Activated CD4-positive, alpha-beta T cell treated with anti-CD3 and anti-CD28 coated beads, Interleukin-2, amount 10 ng/mL, durations not matched to agents 7 days and 5 days (primary cell): ENCODE results near the gene OVCH1. TPM values are rescaled to one million over a fixed set of nuclear protein-coding genes. Genes with fewer than 3 reads are reported as not detected.

Experiments used
- CTCF ChIA-PET: fragments of 350-600 bp; sonication (Branson Sonifier 250); formaldehyde crosslinking; loops from one replicate; lab custom pipeline; 2021; ENCODE audit warnings: antibody characterized with exemption; lab: Charles Lee
- POLR2A ChIA-PET: fragments of 350-600 bp; sonication (Branson Sonifier 250); formaldehyde crosslinking; loops from one replicate; lab custom pipeline; 2021; ENCODE audit warnings: antibody characterized with exemption; lab: Charles Lee
- DNase-seq: peaks from one replicate; pipeline ENCODE4 v3.0.0-alpha.2; 2020
- H3K27ac Mint-ChIP-seq: one replicate; pipeline ENCODE4 v1.8.0; 2021; ENCODE audit warnings: mild to moderate bottlenecking, moderate library complexity, mixed read lengths
- H3K27me3 Mint-ChIP-seq: one replicate; pipeline ENCODE4 v1.8.0; 2021; ENCODE audit warnings: mixed read lengths
- H3K36me3 Mint-ChIP-seq: one replicate; pipeline ENCODE4 v1.8.0; 2021; ENCODE audit warnings: low read depth, mixed read lengths
- H3K4me1 Mint-ChIP-seq: one replicate; pipeline ENCODE4 v1.8.0; 2021; ENCODE audit warnings: mixed read lengths
- H3K4me3 Mint-ChIP-seq: one replicate; pipeline ENCODE4 v1.8.0; 2021; ENCODE audit warnings: mild to moderate bottlenecking, moderate library complexity, mixed read lengths
- H3K9me3 Mint-ChIP-seq: one replicate; pipeline ENCODE4 v1.8.0; 2021; ENCODE audit warnings: mixed read lengths
- total RNA-seq, 2 experiments: library from RNA; stranded (reverse); gene quantifications; one replicate each; pipeline ENCODE4 v1.2.3, GENCODE V29; 2021

OVCH1 gene, protein sequence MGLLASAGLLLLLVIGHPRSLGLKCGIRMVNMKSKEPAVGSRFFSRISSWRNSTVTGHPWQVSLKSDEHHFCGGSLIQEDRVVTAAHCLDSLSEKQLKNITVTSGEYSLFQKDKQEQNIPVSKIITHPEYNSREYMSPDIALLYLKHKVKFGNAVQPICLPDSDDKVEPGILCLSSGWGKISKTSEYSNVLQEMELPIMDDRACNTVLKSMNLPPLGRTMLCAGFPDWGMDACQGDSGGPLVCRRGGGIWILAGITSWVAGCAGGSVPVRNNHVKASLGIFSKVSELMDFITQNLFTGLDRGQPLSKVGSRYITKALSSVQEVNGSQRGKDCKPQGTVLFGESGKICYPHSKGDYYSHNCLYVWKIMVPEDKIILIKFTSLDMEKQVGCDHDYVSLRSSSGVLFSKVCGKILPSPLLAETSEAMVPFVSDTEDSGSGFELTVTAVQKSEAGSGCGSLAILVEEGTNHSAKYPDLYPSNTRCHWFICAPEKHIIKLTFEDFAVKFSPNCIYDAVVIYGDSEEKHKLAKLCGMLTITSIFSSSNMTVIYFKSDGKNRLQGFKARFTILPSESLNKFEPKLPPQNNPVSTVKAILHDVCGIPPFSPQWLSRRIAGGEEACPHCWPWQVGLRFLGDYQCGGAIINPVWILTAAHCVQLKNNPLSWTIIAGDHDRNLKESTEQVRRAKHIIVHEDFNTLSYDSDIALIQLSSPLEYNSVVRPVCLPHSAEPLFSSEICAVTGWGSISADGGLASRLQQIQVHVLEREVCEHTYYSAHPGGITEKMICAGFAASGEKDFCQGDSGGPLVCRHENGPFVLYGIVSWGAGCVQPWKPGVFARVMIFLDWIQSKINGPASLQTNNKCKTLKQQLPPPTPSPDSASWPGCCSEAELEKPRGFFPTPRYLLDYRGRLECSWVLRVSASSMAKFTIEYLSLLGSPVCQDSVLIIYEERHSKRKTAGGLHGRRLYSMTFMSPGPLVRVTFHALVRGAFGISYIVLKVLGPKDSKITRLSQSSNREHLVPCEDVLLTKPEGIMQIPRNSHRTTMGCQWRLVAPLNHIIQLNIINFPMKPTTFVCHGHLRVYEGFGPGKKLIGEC
- total RNA-seq = not detected

DNA sequence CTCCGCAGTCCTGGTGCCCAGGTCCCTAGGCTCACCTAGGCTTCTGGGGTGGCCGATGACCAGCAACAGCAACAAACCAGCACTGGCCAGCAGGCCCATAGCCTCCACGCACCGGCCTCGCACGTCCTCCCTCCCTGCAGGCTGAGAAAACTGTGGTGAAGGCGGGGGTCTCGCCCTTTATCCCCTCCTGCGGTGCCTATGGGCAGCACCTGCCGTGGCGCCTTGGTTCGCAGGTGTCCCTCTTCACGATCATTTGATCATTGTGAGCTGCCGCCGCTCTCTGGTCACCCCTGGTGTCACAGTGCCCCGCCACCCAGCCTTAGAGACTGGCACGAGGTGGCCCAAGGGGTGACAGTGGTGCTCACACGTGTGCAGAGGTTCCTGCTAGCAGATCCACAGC lies at the start of gene OVCH1:
Gene OVCH1, minus strand, starts transcription at position 99 of the 400 bp plus-strand sequence. Its CDS starts 0 bp downstream, at position 99.
- no peak within 1 kb of the TSS for H3K4me3 Mint-ChIP-seq
- no peaks in the 10 kb centered on the region for H3K36me3 Mint-ChIP-seq
- no peak within 1 kb of the TSS for H3K27ac Mint-ChIP-seq
- peaks cover 7% of the 10 kb centered on the region for H3K27me3 Mint-ChIP-seq
- CTCF ChIA-PET = no interaction called here
- H3K9me3 Mint-ChIP-seq = no peaks in the 10 kb centered on the region
- H3K4me1 Mint-ChIP-seq = no peaks in the 10 kb centered on the region
- POLR2A ChIA-PET = no interaction called here
- no peak for DNase-seq

DNA sequence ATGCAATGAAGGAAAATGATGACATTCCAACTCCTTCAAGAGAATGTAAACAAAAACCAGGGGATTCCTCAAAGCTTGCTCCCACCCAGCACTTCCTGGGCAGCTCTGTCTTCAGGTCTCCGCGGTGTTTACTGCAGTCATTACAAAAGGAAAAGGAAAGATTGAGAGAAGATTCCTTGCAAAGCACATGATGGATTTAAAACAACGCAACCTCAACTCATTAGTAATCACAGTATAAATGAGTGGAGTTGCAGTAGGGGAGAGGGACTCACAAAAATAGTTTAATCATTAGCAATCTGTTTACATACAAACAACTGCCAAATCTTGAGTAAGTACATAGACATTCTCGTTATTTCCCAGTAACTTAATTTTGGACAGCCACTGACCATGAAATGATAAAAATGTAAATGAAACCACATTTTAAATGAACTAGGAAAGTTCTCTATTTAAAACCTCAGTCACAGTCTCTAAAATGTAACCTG lies 49.7 kb upstream of the OVCH1 start:
- DNase-seq = no peak
- Mint-ChIP-seq H3K9me3 (no peaks in the 10 kb centered on the region), H3K27me3 (peaks cover 4% of the 10 kb centered on the region), H3K4me1 (no peaks in the 10 kb centered on the region), H3K4me3 (no peak overlapping the region), H3K27ac (no peak overlapping the region), H3K36me3 (no peaks in the 10 kb centered on the region)
- CTCF ChIA-PET = no interaction called here
- POLR2A ChIA-PET = no interaction called here

DNA sequence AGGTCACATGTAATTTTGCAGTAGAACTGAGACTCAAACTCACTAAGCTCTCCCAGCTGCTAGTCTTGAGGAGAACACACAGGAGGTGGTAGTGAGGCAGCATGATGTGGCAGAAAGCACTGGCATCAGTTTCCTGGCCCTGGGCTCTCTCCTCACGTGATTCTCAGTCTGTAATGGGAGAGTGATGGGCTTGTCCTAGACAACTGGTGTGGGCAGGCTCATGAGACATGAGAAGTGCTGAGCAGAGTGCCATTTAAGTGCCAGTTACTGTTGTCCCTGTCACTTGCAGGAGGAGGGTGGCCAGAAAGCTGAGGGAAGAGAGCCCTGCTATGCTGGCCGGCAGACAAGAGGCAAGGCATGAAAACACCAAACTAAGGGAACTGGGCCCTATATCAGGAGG lies 48.5 kb upstream of the OVCH1 start:
- Mint-ChIP-seq H3K4me1 (no peaks in the 10 kb centered on the region), H3K27me3 (peaks cover 4% of the 10 kb centered on the region), H3K36me3 (no peaks in the 10 kb centered on the region), H3K27ac (no peak overlapping the region), H3K4me3 (no peak overlapping the region), H3K9me3 (no peaks in the 10 kb centered on the region)
- ChIA-PET POLR2A (no interaction called here), CTCF (no interaction called here)
- no peak for DNase-seq

DNA sequence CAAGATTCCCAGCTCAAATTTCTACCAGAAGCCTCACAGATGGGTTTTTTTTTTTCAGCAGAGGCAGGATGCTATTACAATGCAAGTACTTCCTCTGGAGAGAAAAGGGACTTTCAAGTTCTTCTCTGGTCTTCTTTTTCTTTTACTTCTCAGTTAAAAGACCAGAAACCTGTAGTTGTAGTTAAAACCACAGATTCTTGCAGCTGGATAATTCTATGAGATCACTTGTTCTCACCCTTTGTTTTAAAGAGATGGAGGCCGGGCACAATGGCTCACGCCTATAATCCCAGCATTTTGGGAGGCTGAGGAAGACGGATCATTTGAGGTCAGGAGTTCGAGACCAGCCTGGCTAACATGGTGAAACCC lies 47.6 kb upstream of the OVCH1 start:
- DNase-seq = no peak
- no peaks in the 10 kb centered on the region for H3K4me1 Mint-ChIP-seq
- H3K36me3 Mint-ChIP-seq = no peaks in the 10 kb centered on the region
- POLR2A ChIA-PET = no interaction called here
- CTCF ChIA-PET = no interaction called here
- H3K4me3 Mint-ChIP-seq = no peak overlapping the region
- H3K9me3 Mint-ChIP-seq = no peaks in the 10 kb centered on the region
- H3K27ac Mint-ChIP-seq = no peak overlapping the region
- H3K27me3 Mint-ChIP-seq = peaks cover 4% of the 10 kb centered on the region

DNA sequence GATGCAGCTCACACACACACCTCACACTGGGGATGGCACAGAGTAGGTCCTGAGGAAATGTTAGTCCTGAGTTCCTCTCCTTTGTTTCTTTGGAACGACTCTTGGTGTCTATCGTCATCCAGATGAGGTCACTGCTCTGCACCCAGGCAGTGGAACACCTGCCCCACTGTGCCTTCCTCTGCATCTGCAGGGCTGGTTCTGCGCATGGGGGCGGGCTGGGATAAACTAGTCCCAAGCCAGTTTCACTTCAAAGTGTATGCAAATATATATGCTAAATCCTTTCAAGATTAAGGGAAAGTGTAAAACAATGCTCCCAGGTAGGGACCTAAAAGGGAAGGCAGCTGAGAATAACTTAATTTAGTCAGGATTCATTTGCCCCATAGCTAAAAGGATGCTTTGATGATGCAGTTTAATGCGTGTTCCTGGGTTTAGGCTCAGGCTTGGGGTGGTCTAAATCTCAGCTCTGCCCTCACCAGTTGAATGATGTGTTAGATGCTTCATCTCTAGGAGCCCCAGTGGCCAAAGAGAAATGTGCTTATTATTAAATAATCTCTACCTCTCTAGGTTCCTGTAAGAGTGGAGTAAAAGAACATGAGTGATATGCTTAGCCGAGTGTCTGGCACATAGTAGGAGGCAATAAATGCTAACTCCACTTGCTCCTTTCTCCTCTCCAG lies 47.1 kb upstream of the OVCH1 start:
- H3K27me3 Mint-ChIP-seq = peaks cover 4% of the 10 kb centered on the region
- CTCF ChIA-PET = no interaction called here

DNA sequence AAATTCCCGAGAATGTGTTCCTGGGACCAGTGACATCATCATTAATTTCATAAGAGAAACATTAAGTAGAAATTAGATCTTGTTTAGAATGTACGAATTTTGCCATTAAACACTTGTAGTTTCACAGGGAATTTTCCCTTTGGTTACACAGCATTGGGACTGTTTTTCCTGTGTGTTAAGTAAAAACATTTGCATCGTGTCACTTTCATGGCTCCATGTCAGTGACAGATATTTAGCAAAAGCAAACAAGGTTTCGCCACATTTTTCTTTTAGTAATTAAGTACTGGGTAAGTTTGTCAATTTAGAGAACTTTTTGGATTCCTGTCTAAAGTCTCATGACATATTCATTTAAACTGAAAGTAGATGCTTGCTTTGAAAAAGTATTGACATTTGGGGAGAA lies 45.5 kb upstream of the OVCH1 start:
- peaks cover 4% of the 10 kb centered on the region for H3K27me3 Mint-ChIP-seq
- ChIA-PET CTCF (no interaction called here), POLR2A (no interaction called here)
- H3K4me3 Mint-ChIP-seq = no peak overlapping the region
- no peak for DNase-seq
- no peaks in the 10 kb centered on the region for H3K9me3 Mint-ChIP-seq
- no peaks in the 10 kb centered on the region for H3K36me3 Mint-ChIP-seq
- H3K27ac Mint-ChIP-seq = no peak overlapping the region
- no peaks in the 10 kb centered on the region for H3K4me1 Mint-ChIP-seq

More for the DNA sequence above, 47.1 kb upstream of the OVCH1 start:
- Mint-ChIP-seq H3K36me3 (no peaks in the 10 kb centered on the region), H3K4me1 (no peaks in the 10 kb centered on the region), H3K27ac (no peak overlapping the region), H3K9me3 (no peaks in the 10 kb centered on the region), H3K4me3 (no peak overlapping the region)
- no peak for DNase-seq
- POLR2A ChIA-PET = no interaction called here

DNA sequence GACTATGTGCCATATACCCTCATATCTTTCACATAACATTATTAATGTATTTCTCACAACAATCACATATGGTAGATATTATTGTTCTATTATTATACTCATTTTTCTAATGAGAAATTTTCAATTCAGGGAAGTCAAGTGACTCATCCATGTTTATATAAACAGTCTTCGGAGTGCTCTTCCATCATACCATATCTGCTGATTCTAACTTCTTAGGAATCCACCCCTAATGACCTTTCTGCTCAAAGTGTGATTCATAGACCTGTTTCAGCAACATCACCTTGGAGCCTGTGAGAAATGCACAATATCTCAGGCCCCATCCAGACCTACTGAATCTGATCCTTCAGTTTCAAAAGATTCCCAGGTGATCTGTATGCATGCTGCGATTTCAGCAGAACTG lies 39.8 kb upstream of the OVCH1 start:
- ChIA-PET POLR2A (no interaction called here), CTCF (no interaction called here)
- no peak for DNase-seq
- no peaks in the 10 kb centered on the region for H3K4me1 Mint-ChIP-seq
- no peak overlapping the region for H3K4me3 Mint-ChIP-seq
- no peaks in the 10 kb centered on the region for H3K36me3 Mint-ChIP-seq
- H3K27me3 Mint-ChIP-seq = peaks cover 18% of the 10 kb centered on the region
- H3K27ac Mint-ChIP-seq = no peak overlapping the region
- H3K9me3 Mint-ChIP-seq = no peaks in the 10 kb centered on the region

DNA sequence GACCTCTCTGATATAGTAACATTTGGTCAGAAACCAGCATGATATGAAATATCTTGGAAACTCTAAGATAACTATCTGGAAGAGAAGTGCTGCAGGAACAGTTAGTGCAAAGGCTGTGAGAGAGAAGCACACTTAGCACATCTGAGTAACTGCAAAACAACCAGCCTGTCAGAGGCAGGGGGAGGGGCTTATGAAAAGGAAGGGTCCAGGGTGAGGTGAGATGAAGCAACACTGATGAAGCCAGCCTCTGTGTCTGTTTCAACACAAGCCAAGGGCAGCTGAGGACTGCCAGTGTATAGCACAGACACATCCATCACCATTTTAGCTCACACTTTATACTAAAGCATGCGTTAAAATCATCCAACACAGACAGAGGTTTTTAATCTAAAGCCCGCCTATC lies 37.4 kb upstream of the OVCH1 start:
- Mint-ChIP-seq H3K4me3 (no peak overlapping the region), H3K36me3 (no peaks in the 10 kb centered on the region), H3K27me3 (peaks cover 28% of the 10 kb centered on the region), H3K27ac (no peak overlapping the region), H3K4me1 (no peaks in the 10 kb centered on the region), H3K9me3 (no peaks in the 10 kb centered on the region)
- no peak for DNase-seq
- POLR2A ChIA-PET = no interaction called here
- CTCF ChIA-PET = no interaction called here

DNA sequence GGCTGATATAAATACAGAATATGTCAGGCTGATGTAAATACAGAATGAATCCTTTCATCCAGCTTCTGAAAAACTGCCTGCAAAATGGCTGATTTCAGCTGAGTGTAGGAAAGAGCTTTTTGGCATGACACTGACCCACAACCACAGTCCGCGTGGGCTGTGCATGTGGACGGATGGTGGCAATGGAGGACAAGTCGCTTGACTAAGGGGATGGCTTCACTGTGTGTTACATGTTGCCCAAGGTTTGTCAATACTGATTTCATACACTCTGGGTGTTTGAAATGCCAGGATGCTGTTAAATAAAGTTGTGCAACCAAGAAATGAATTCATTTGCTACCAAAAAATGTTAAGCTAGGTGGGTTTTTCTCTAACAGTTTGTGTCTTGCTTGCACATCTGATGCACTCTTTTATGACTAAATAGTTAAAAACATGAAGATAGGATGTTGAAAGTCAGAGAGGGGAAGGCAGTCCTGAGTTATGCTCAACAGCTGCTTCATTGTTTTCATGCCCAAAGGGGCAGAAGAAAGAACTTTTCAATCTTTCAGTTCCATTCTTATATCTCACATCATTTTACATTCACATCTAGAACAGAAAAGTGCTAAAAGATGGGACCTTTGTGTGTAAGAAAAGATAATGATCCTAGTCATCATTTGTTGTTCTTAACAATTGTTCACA lies 36.5 kb upstream of the OVCH1 start:
- ChIA-PET CTCF (no interaction called here), POLR2A (no interaction called here)
- H3K36me3 Mint-ChIP-seq = no peaks in the 10 kb centered on the region
- DNase-seq = no peak
- H3K27me3 Mint-ChIP-seq = peaks cover 33% of the 10 kb centered on the region
- H3K4me1 Mint-ChIP-seq = no peaks in the 10 kb centered on the region
- H3K4me3 Mint-ChIP-seq = no peak overlapping the region
- no peaks in the 10 kb centered on the region for H3K9me3 Mint-ChIP-seq
- no peak overlapping the region for H3K27ac Mint-ChIP-seq

DNA sequence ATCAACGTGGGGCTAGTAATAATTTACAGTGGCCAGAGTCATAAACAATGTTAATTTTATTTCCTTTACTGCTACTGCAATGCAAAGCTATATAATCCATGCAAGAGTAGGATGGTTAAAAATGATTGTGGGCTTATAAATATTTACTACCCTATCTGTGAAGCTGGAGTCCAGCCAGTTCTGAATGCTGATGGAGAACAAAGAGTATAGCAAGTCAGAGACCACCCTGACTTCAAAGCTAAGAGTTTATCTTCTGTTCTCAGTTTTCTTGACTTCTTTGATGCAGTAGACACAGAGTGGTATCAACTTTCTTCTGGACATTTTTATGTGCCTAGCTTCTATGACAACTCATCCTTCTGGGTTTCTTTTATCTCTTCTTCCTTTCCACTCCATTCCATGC lies 34.0 kb upstream of the OVCH1 start:
- DNase-seq = no peak
- H3K4me3 Mint-ChIP-seq = no peak overlapping the region
- H3K4me1 Mint-ChIP-seq = no peaks in the 10 kb centered on the region
- POLR2A ChIA-PET = no interaction called here
- no peaks in the 10 kb centered on the region for H3K36me3 Mint-ChIP-seq
- no peak overlapping the region for H3K27ac Mint-ChIP-seq
- CTCF ChIA-PET = no interaction called here
- H3K27me3 Mint-ChIP-seq = peaks cover 33% of the 10 kb centered on the region
- no peaks in the 10 kb centered on the region for H3K9me3 Mint-ChIP-seq

DNA sequence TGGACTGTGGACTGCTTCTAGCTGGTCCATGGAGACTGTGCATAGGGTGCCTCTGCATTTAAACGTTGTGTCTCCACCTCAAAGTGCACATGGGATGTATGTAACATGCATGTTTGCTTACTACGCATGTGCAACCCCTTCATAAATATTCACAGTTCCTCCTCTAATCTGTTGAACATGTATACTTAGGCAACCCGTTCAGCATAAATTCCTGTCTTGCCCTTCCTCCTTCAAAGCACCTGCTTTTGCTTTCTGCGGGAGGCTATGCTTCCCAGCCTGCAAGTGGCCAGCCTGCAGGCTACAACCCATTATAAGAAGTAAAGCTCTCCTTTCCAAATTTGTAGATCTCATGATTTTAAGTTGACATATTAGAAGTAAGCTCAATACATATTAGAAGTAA lies 33.0 kb upstream of the OVCH1 start:
- H3K27me3 Mint-ChIP-seq = peaks cover 30% of the 10 kb centered on the region
- ChIA-PET CTCF (no interaction called here), POLR2A (no interaction called here)
- H3K36me3 Mint-ChIP-seq = no peaks in the 10 kb centered on the region
- no peaks in the 10 kb centered on the region for H3K9me3 Mint-ChIP-seq
- no peaks in the 10 kb centered on the region for H3K4me1 Mint-ChIP-seq
- no peak overlapping the region for H3K27ac Mint-ChIP-seq
- H3K4me3 Mint-ChIP-seq = no peak overlapping the region
- DNase-seq = no peak

DNA sequence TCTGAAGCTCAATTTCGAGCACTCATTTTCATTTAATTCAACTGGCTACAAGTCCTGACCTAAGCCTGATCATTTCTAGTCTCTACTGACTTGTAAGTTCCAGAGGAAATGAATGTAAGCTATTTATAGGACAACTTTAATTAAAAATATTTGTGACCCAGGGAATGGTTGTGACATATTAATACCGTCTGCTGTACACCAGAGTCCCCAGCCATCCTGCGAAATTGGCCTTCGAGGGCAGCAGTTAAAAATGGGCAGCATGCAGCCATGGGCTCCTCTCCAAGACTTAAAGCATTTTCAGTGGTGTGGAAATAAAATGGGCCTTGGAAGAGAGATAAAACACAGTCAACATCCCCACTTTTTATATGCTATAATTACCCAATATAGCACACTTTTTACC lies 30.7 kb upstream of the OVCH1 start:
- POLR2A ChIA-PET = no interaction called here
- H3K36me3 Mint-ChIP-seq = no peaks in the 10 kb centered on the region
- no peaks in the 10 kb centered on the region for H3K9me3 Mint-ChIP-seq
- CTCF ChIA-PET = no interaction called here
- H3K27ac Mint-ChIP-seq = no peak overlapping the region
- no peaks in the 10 kb centered on the region for H3K4me1 Mint-ChIP-seq
- no peak overlapping the region for H3K4me3 Mint-ChIP-seq
- H3K27me3 Mint-ChIP-seq = peaks cover 28% of the 10 kb centered on the region
- no peak for DNase-seq
